AG09309 (cell line): ENCODE measurements around the gene MTHFD1L.
"Not testable (repeated sequence)": the region's sequence is repeated elsewhere in the genome, so short reads cannot be mapped to it uniquely, and the experiment has no call there.

Experiments used
- DNase-seq: peaks from one replicate; pipeline ENCODE4 v3.0.0-alpha.2; 2010; ENCODE audit warnings: low read depth
- H3K4me3 ChIP-seq: 2 replicates; pipeline ENCODE4 v1.5.1; 2011; ENCODE audit warnings: mild to moderate bottlenecking, low read depth, low read length, moderate library complexity; ENCODE audit not compliant: control insufficient read depth
- TF ChIP-seq, protein P1 (sequence below): IDR thresholded peaks from 2 replicates; pipeline ENCODE4 v1.5.1; 2011; ENCODE audit warnings: mild to moderate bottlenecking, low read depth, low read length, inconsistent platforms; ENCODE audit not compliant: insufficient read depth, control insufficient read depth; ENCODE audit errors: missing control alignments

Gene MTHFD1L

DNA sequence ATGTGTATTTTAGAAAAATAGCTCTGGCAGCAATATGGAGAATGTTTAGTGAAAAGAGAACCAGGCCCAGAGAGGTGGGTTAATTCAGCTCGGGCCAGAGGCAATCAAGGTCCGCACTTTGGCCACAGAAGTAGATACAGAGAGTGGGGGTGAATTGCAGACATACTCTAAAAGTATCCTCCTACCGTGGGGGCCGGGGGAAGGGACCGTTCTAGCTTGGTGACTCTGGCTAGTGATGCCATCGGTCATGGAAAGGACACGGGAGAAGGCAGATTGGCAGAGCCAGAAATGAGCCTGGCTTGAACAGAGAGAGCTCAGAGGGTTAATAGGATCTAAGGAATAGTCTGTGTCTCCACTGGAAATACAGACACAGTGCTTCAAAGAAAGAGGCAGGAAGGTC is 173.1 kb downstream of the MTHFD1L start:
- DNase-seq, result no peak
- no peak overlapping the region for H3K4me3 ChIP-seq
- TF ChIP-seq, protein P1, sequence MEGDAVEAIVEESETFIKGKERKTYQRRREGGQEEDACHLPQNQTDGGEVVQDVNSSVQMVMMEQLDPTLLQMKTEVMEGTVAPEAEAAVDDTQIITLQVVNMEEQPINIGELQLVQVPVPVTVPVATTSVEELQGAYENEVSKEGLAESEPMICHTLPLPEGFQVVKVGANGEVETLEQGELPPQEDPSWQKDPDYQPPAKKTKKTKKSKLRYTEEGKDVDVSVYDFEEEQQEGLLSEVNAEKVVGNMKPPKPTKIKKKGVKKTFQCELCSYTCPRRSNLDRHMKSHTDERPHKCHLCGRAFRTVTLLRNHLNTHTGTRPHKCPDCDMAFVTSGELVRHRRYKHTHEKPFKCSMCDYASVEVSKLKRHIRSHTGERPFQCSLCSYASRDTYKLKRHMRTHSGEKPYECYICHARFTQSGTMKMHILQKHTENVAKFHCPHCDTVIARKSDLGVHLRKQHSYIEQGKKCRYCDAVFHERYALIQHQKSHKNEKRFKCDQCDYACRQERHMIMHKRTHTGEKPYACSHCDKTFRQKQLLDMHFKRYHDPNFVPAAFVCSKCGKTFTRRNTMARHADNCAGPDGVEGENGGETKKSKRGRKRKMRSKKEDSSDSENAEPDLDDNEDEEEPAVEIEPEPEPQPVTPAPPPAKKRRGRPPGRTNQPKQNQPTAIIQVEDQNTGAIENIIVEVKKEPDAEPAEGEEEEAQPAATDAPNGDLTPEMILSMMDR, result no peak

DNA sequence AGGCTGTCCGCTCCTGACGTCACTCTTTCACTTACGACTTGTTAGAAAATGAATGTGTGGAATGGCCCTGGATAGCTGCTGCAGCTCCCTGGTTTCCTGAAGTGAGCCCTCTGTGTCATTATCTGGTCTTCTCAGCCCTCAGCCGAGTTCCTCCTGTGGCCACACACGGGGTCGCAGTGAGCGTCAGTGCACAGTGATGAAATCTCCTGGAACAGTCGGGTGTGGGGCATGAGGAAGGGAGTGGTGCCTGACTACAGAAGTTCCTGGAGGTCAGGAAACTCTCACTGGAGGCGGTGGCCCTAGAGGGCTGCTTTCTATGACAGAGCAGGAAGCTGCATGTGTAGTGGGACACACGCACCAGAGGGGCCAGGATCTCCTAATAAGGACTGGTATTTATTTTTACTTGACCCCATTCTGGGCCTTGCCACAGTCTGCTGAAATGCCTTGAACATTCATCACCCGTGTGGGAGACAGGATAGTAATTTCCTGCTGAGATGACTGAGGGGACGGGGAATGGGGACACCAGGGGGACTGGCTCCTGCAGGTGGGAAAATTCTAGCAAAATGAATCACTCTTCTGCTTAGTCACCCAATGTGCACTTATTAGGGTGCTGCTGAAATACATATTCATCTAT is 175.5 kb downstream of the MTHFD1L start:
- peak; percentile 77 for DNase-seq
- H3K4me3 ChIP-seq, result not testable (repeated sequence)

DNA sequence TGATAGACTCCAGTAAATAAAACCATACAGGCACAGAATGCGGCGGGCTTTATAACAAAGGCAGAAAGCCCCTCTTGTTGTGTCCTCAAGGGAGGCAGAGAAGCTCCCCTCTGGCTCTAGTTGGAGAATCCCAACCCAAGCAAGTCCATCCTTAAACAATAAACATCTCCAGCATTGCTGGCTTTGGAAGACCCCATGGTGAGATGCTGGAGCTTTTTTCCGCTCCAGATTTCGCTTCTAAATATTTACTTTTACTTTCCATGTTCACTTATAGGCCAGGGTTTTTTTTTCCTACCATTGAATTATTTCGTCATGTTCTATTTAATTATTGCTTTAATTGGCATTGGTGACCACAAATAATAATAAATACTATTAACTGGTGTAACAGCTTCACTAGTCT is 176.2 kb downstream of the MTHFD1L start:
- DNase-seq, result no peak
- no peak overlapping the region for H3K4me3 ChIP-seq
- TF ChIP-seq, protein P1, result no peak

DNA sequence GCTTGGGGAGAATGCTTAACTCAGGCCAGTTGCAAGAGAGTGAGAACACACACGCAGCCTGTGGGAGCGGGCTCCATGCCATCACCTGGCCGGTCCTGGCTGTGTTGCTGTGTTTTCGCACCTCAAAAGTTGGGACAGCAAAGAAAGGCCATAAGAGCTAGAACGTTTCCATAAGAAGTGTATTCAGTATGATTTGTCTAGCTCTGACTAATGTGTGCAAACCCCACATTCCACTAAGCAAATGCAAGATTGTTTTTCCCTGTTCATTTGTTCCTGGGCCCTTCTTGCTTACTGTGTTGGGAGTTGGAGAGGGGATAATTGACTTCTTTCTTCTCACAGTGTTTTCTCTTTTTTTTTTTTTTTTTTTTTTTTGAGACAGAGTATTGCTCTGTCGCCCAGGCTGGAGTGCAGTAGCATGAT is 177.4 kb downstream of the MTHFD1L start:
- not testable (repeated sequence) for DNase-seq, H3K4me3 ChIP-seq

DNA sequence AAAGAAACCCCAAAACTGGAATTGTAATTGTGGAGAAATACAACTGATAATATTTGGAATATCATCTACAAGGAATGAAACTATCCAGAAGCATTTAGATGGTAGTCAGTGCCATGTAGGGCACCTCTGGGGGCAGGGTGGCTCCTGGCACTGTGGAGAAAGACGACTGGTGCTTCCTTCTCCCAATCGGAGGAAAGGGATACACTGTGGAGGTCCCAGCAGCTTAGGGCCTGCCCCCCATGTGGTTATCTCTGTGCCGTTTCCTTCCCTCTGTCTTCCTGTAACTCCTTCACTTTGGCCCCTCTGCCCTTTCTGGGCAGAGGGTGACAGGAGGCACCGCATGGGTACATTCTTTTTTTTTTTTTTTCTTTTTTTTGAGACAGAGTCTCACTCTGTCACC is 178.4 kb downstream of the MTHFD1L start:
- TF ChIP-seq, protein P1, result no peak

DNA sequence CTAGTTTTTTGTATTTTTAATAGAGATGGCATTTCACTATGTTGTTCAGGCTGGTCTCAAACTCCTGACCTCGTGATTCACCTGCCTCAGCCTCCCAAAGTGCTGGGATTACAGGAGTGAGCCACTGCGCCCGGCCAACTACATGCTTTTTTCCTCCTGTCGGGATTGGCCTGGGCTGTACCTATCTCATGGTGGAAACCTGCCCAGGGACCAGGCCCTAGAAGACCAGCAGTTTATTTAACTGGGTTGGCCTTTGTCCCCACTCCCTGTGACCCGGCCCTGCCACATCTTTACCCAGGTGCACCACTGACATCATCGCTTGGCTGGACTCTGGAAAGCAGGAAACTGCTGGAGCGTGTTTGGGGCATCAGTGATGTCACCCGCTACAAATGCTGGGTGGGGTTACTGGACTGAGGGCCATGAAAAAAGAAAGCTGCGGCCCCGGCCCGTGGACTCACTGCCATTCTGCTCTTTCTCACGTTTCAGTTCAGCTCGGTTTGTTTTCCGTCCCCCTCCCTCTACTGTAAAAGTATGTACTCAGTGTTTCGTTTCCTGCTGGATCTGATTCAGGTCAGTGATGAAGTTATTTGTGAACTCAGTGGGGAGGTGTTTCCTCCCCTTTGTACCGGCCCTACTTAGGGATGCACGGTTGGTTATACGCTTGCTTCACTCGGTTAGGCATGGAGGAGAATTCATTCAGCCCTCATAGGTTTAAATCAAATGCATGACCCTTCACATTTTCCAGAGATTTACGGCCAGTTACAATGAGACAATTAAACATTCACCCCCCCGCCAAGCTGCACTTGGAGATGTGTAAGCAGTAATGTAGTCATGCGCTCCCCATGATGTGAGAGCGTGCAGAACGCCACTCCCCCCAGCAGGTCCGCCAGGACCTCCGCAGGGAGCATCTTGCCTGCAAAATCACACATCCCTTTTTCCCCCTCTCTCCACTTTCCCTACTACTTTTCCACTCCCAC is 179.3 kb downstream of the MTHFD1L start:
- TF ChIP-seq, protein P1, result no peak
- no peak overlapping the region for H3K4me3 ChIP-seq
- no peak for DNase-seq

More for the DNA sequence above, 178.4 kb downstream of the MTHFD1L start:
- no peak overlapping the region for H3K4me3 ChIP-seq
- DNase-seq, result no peak

DNA sequence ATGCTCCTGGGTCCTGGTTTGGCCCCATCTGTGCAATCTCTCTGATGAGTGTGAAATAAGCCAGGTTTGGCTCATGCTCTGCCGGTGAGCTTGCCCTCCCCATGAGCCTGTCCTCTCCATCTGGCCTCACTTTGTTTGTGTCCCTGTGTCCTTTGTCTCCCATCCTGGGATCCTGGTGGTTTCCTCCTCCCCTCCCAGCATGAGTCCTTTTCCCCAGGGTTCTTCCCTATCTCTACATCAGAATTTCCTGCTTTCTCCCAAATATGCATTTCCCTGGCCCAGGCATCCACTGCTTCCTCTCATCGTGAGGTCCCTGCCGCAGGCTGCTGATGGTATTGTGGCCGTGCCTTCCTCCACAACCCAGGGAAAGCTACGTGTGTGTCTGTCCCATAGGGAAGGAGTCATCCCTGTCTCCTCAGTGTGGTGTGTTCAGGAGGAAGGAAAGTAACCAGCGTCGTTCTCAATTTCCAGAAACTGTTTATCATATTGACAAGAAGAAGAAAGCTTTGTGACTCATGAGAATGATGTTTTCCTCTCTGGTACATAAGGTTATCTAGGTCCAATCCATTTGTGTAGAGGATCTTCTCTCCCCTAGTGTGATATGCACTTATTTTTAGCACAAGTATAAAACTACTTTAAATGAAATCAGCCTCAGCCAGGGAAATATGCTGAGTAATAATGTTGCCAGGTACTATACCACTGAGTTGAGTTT is 180.2 kb downstream of the MTHFD1L start:
- not testable (repeated sequence) for DNase-seq, H3K4me3 ChIP-seq

DNA sequence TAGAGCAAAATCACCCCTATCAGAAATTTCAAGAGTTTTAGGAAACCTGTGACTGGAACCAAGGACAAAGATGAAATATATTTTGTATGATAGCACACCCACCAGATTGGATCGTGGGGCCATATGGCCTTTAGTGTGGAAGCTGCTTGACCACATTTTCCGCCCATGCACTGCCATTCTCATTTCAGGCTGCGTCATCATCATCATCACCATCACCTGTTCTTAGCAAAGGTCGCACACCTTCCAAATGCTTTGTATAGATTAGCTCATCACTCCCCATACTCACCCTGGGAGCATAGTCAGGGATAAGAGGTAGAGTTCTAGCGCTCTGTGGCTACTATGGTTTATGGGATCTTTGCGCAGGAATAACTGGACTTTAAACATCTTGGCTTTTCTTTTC is 185.7 kb downstream of the MTHFD1L start:
- no peak overlapping the region for H3K4me3 ChIP-seq
- DNase-seq, result no peak
- TF ChIP-seq, protein P1, result no peak
